Stimulated activated effector memory CD8-positive, alpha-beta T cell treated with anti-CD3 and anti-CD28 coated beads, Interleukin-12 subunit alpha, Interleukin-12 subunit beta, amount 100 ng/mL, for 72 hours (primary cell): Measurements from ENCODE around the gene NFIC.
"Not testable (repeated sequence)": the region's sequence is repeated elsewhere in the genome, so short reads cannot be mapped to it uniquely, and the experiment has no call there.

Source experiments
- ATAC-seq: fragments of 150-1000 bp; cut with Tn5 transposase; 2 replicates; pipeline ENCODE4 v1.10.0; 2021
- DNase-seq, 2 donors: peaks; one replicate each; pipeline ENCODE4 v3.0.0; 2021 to 2022; ENCODE audit warnings: low spot score in 2 of 2
- H3K27ac Mint-ChIP-seq: one replicate; pipeline ENCODE4 v1.8.0; 2022; ENCODE audit warnings: mild to moderate bottlenecking, mixed read lengths
- H3K36me3 Mint-ChIP-seq: one replicate; pipeline ENCODE4 v1.8.0; 2022; ENCODE audit warnings: mild to moderate bottlenecking, mixed read lengths
- H3K4me1 Mint-ChIP-seq: one replicate; pipeline ENCODE4 v1.8.0; 2022; ENCODE audit warnings: mixed read lengths
- H3K4me3 Mint-ChIP-seq: one replicate; pipeline ENCODE4 v1.8.0; 2022; ENCODE audit warnings: mild to moderate bottlenecking, mixed read lengths
- H3K9me3 Mint-ChIP-seq: one replicate; pipeline ENCODE4 v1.8.0; 2022; ENCODE audit warnings: mixed read lengths

Gene NFIC

GRCh38 chr19:3452171-3452941 lies 86.0 kb downstream of the NFIC start:
- ATAC-seq: no peak
- no peaks in the 10 kb centered on the region for H3K9me3 Mint-ChIP-seq
- no peak overlapping the region for H3K27ac Mint-ChIP-seq
- H3K4me3 Mint-ChIP-seq: no peak overlapping the region
- no peak for DNase-seq
- H3K4me1 Mint-ChIP-seq: peaks cover 6% of the 10 kb centered on the region
- H3K36me3 Mint-ChIP-seq: peaks cover 41% of the 10 kb centered on the region

GRCh38 chr19:3452942-3453214 lies 86.5 kb downstream of the NFIC start:
- DNase-seq, H3K4me1 Mint-ChIP-seq, ATAC-seq, H3K4me3 Mint-ChIP-seq, H3K9me3 Mint-ChIP-seq, H3K27ac Mint-ChIP-seq: not testable (repeated sequence)
- H3K36me3 Mint-ChIP-seq: peaks cover 41% of the 10 kb centered on the region

- no peak for ATAC-seq
- H3K4me1 Mint-ChIP-seq: peaks cover 9% of the 10 kb centered on the region
- DNase-seq: no peak
- H3K4me3 Mint-ChIP-seq: no peak overlapping the region
- H3K36me3 Mint-ChIP-seq: peaks cover 41% of the 10 kb centered on the region
- no peak overlapping the region for H3K27ac Mint-ChIP-seq
- H3K9me3 Mint-ChIP-seq: no peaks in the 10 kb centered on the region
These were observed 87.5 kb downstream of the NFIC start for GRCh38 chr19:3453840-3454239.

- Mint-ChIP-seq H3K4me1 (peaks cover 14% of the 10 kb centered on the region), H3K4me3 (no peak overlapping the region), H3K9me3 (no peaks in the 10 kb centered on the region), H3K27ac (no peak overlapping the region), H3K36me3 (peaks cover 36% of the 10 kb centered on the region)
- ATAC-seq (no peak), DNase-seq (no peak)
These were observed 88.4 kb downstream of the NFIC start for GRCh38 chr19:3454656-3455392.

DNA sequence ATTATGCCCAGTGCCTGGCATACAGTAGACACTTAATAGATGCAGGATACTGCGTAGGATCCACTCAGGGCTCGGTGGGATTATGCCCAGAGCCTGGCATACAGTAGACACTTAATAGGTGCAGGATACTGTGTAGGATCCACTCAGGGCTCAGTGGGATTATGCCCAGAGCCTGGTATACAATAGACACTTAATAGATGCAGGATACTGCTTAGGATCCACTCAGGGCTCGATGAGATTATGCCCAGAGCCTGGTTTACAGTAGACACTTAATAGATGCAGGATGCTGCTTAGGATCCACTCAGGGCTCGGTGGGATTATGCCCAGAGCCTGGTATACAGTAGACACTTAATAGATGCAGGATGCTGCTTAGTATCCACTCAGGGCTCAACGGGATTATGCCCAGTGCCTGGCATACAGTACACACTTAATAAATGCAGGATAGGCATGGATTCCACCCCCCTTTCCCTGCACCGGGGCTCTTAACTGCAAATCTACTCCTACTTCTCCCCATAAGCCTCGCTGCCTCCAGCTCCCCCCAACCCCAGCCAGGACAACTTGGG lies 89.1 kb downstream of the NFIC start:
- peaks cover 14% of the 10 kb centered on the region for H3K4me1 Mint-ChIP-seq
- ATAC-seq: no peak
- no peaks in the 10 kb centered on the region for H3K9me3 Mint-ChIP-seq
- H3K36me3 Mint-ChIP-seq: peaks cover 29% of the 10 kb centered on the region
- DNase-seq: no peak
- no peak overlapping the region for H3K4me3 Mint-ChIP-seq
- H3K27ac Mint-ChIP-seq: no peak overlapping the region

DNA sequence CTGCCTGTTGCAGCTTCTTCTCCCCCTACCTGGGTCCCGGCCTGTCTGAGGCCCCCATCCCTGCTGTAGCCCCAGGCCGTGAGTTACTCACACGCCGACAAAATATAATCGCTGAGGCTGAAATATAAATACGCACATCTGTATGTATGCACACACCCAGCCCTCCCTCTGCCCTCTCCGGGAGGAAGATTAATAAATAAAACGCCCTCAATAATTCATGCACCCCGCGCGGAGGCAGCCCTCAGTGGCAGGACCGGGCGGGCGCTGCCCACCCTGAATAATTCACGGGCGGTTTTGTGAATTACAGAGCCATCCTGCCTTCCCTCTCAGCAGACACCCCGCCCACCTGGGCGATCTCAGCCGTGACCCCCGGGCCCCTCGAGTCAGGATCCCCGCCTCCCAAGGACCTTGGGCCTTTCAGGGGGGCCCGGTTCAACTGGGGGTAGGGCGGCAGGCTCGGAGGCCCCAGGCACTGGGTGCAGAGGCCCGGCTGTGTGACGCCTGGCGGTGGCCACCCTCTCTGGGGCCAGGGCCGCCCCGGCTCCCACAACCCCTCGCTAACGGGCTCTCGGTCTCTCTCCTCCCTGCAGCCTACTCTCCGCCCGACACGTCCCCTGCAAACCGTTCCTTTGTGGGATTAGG lies 89.7 kb downstream of the NFIC start:
- H3K4me3 Mint-ChIP-seq: no peak overlapping the region
- ATAC-seq (no peak), DNase-seq (no peak)
- H3K4me1 Mint-ChIP-seq: peaks cover 10% of the 10 kb centered on the region
- no peaks in the 10 kb centered on the region for H3K9me3 Mint-ChIP-seq
- H3K27ac Mint-ChIP-seq: no peak overlapping the region
- peaks cover 24% of the 10 kb centered on the region for H3K36me3 Mint-ChIP-seq

DNA sequence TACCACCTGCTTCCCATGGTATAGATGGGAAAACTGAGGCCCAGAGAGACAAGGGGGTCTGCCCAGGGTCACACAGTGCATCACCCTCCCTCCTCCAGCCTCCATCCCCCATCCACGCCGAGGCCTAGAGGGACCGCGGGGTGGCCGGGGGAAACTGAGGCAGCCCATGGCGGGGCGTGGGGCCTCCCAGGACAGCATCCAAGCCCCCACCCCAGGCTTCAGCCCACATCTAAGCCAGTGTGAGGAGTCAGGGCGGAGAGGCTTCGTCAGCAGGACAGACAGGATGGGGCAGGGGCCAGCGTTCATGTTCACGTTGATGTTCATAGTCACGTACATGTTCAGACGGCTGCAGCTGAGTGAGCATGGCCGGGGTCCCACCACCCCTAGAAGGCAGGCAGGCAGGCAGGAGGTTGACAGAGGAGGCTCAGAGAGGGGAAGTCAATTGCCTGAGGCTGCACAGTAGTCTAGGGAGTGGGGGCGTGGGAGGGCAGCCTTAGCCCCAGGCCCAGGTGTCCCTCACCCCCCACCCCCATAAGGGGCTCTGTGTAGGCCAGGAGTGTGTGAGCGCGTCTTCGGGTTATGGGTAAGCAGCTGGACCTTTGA lies 90.6 kb downstream of the NFIC start:
- Mint-ChIP-seq H3K27ac (no peak overlapping the region), H3K9me3 (no peaks in the 10 kb centered on the region), H3K36me3 (peaks cover 24% of the 10 kb centered on the region), H3K4me3 (no peak overlapping the region), H3K4me1 (peaks cover 8% of the 10 kb centered on the region)
- ATAC-seq (peak; percentile 8), DNase-seq (no peak)

- Mint-ChIP-seq H3K4me3 (no peak overlapping the region), H3K27ac (no peak overlapping the region), H3K9me3 (no peaks in the 10 kb centered on the region), H3K4me1 (peaks cover 8% of the 10 kb centered on the region), H3K36me3 (peaks cover 24% of the 10 kb centered on the region)
- no peak for DNase-seq
- peak; percentile 17 for ATAC-seq
These were observed 91.3 kb downstream of the NFIC start for GRCh38 chr19:3457528-3458228.

- Mint-ChIP-seq H3K9me3 (no peaks in the 10 kb centered on the region), H3K27ac (no peak overlapping the region), H3K4me3 (no peak overlapping the region), H3K4me1 (peaks cover 8% of the 10 kb centered on the region), H3K36me3 (peaks cover 20% of the 10 kb centered on the region)
- ATAC-seq (no peak), DNase-seq (no peak)
These were observed 92.1 kb downstream of the NFIC start for GRCh38 chr19:3458229-3459088.

DNA sequence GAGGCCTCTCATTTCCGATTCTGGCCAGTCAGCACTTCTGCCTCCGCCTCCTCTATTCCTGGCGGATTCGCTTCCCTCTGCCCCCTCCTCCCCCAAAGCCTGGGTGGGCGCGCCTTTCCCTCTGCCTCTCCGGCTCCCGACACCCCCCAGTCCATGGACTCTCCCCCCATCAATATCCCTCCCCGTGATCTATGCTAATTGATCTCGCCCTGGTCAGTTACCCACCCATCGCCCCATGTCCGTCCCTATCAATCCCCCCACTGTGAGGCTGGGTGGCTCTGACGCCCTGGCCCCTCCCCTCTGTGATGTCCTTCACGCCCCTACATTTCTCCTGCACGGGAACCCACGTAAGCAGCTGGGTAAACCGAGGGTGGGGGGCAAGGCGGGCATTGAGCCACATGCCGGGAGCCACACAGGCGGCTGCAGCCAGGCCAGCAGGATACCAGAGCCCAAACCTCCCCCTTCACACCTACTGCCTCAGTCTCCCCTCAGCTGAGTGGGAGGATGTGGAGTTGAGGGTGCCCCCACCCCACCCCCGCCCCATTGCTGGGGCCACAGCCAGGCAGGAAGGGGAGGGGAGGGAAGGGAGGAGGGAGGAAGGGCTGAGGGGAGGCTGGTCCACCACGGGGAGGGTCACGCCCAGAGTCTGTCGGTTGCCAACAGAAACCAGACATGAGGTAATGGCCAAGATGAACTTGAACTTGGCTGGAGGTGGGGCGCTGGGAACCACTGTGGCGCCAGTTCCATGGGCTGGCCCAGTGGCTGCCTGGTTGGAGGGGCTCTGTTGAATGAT lies 92.9 kb downstream of the NFIC start:
- H3K36me3 Mint-ChIP-seq: peaks cover 20% of the 10 kb centered on the region
- ATAC-seq (no peak), DNase-seq (no peak)
- H3K4me3 Mint-ChIP-seq: no peak overlapping the region
- H3K27ac Mint-ChIP-seq: no peak overlapping the region
- H3K9me3 Mint-ChIP-seq: no peaks in the 10 kb centered on the region
- H3K4me1 Mint-ChIP-seq: peaks cover 8% of the 10 kb centered on the region

DNA sequence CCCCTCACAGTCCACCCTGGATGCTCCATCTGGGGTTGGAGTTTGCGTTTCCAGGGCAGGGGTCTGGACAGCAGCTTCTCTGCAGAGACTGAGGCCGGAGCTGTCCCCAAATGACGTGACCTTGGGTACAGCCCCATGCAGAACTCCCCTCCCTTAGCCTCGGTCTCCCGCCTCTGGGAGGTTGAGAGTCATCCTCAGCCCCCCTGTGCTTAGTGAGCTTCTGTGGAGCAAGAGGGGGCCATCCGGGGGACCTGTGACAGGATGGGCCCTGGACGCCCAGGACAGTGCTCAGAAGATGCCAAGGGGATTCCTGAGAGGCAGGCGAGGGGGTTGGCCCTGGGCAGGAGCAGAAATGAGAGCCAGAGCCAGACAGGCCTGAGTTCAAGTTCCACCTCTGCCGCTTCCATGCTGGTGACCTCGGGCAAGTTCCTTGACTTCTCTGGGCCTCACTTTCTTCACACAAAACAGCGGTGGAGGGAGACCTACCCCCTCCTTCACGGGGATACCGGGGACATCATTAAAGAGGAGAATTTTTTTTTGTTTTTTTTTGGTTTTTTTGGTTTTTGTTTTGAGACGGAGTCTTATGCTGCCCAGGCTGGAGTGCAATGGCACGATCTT lies 93.7 kb downstream of the NFIC start:
- H3K9me3 Mint-ChIP-seq: no peaks in the 10 kb centered on the region
- ATAC-seq (no peak), DNase-seq (no peak)
- H3K36me3 Mint-ChIP-seq: peaks cover 20% of the 10 kb centered on the region
- no peak overlapping the region for H3K4me3 Mint-ChIP-seq
- H3K4me1 Mint-ChIP-seq: peaks cover 8% of the 10 kb centered on the region
- H3K27ac Mint-ChIP-seq: no peak overlapping the region

GRCh38 chr19:3462991-3463713 lies 96.8 kb downstream of the NFIC start:
- Mint-ChIP-seq H3K36me3 (peaks cover 27% of the 10 kb centered on the region), H3K27ac (no peak overlapping the region), H3K9me3 (no peaks in the 10 kb centered on the region), H3K4me1 (peaks cover 8% of the 10 kb centered on the region), H3K4me3 (no peak overlapping the region)
- ATAC-seq: no peak
- no peak for DNase-seq
